ENCODE data around the gene ANKRD55. TPM values are rescaled to one million over a fixed set of nuclear protein-coding genes. Genes with fewer than 3 reads are reported as not detected.

The ANKRD55 gene
- polyA plus RNA-seq, 1 of the 3 experiments (the other 2 are of a cell fraction) = not detected

GRCh38 chr5:56101180-56101579 is 131.9 kb downstream of the ANKRD55 start:
- Histone ChIP-seq H3K36me3 (replicated peaks in 1 of 2; ENCODE audit: control insufficient read depth in 1 of 2, insufficient read depth in 2 of 2, low read length in 1 of 2) (no peaks in the 10 kb centered on the region), H2AFZ (ENCODE audit: low read depth) (no peak overlapping the region), H3K4me2 (no peak overlapping the region), H3K79me2 (ENCODE audit: insufficient read depth) (no peaks in the 10 kb centered on the region), H3F3A (replicated peaks; ENCODE audit: insufficient read depth) (peaks cover 8% of the 10 kb centered on the region), H3K27ac (ENCODE audit: low read depth in 2 of 2, low read length in 1 of 2) (no peak overlapping the region), H3K9me3 (no peaks in the 10 kb centered on the region), H3K9me2 (no peaks in the 10 kb centered on the region), H3K4me1 (ENCODE audit: control insufficient read depth in 1 of 2, insufficient read depth in 2 of 2, low read depth in 1 of 2, low read length in 1 of 2) (peaks cover 0 to 10% of the 10 kb centered on the region in 2 experiments; a peak in 2 of 4 replicates), H3K9ac (no peak overlapping the region), H3K27me3 (ENCODE audit: insufficient read depth) (no peaks in the 10 kb centered on the region), H4K20me1 (ENCODE audit: insufficient read depth) (no peaks in the 10 kb centered on the region), H3K4me3 (ENCODE audit: low read depth in 2 of 2, low read length in 1 of 2) (no peak overlapping the region)
- TF ChIP-seq TAF1 (IDR thresholded peaks at IDR 0.05; ENCODE audit: borderline replicate concordance, low read depth, low read length) (no peak), YY1 (IDR thresholded peaks at IDR 0.05; ENCODE audit: low read depth) (no peak), RAD21 (IDR thresholded peaks at IDR 0.05; ENCODE audit: low read length) (no peak), CHD2 (IDR thresholded peaks at IDR 0.05; ENCODE audit: low read length, partially characterized antibody) (no peak), USF1 (IDR thresholded peaks at IDR 0.05; ENCODE audit: borderline replicate concordance, low read depth) (no peak), GABPA (IDR thresholded peaks at IDR 0.05; ENCODE audit: low read depth) (no peak), POLR2AphosphoS5 (IDR thresholded peaks at IDR 0.05; ENCODE audit: low read depth, low read length) (no peak), MEF2A (IDR thresholded peaks at IDR 0.05; ENCODE audit: borderline replicate concordance, low read depth) (no peak), PBX3 (IDR thresholded peaks at IDR 0.05) (no peak), EZH2phosphoT487 (IDR thresholded peaks at IDR 0.05; ENCODE audit: borderline replicate concordance, low read depth) (no peak), RXRA (IDR thresholded peaks at IDR 0.05; ENCODE audit: borderline replicate concordance, low read depth) (no peak), JUND (IDR thresholded peaks at IDR 0.05) (no peak), NRF1 (IDR thresholded peaks at IDR 0.05; ENCODE audit: low read depth, low read length) (no peak), MXI1 (IDR thresholded peaks at IDR 0.05; ENCODE audit: low read depth, low read length) (no peak), ZBTB33 (IDR thresholded peaks at IDR 0.05; ENCODE audit: borderline replicate concordance, low read depth) (no peak), EP300 (IDR thresholded peaks at IDR 0.05; ENCODE audit: borderline replicate concordance in 1 of 2, low read depth in 1 of 2, low read length in 1 of 2) (no peak), NFIC (IDR thresholded peaks at IDR 0.05; ENCODE audit: borderline replicate concordance) (no peak)
- TF ChIP-seq, protein P1, sequence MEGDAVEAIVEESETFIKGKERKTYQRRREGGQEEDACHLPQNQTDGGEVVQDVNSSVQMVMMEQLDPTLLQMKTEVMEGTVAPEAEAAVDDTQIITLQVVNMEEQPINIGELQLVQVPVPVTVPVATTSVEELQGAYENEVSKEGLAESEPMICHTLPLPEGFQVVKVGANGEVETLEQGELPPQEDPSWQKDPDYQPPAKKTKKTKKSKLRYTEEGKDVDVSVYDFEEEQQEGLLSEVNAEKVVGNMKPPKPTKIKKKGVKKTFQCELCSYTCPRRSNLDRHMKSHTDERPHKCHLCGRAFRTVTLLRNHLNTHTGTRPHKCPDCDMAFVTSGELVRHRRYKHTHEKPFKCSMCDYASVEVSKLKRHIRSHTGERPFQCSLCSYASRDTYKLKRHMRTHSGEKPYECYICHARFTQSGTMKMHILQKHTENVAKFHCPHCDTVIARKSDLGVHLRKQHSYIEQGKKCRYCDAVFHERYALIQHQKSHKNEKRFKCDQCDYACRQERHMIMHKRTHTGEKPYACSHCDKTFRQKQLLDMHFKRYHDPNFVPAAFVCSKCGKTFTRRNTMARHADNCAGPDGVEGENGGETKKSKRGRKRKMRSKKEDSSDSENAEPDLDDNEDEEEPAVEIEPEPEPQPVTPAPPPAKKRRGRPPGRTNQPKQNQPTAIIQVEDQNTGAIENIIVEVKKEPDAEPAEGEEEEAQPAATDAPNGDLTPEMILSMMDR (IDR thresholded peaks at IDR 0.05) = no peak
- TF ChIP-seq, protein P2, sequence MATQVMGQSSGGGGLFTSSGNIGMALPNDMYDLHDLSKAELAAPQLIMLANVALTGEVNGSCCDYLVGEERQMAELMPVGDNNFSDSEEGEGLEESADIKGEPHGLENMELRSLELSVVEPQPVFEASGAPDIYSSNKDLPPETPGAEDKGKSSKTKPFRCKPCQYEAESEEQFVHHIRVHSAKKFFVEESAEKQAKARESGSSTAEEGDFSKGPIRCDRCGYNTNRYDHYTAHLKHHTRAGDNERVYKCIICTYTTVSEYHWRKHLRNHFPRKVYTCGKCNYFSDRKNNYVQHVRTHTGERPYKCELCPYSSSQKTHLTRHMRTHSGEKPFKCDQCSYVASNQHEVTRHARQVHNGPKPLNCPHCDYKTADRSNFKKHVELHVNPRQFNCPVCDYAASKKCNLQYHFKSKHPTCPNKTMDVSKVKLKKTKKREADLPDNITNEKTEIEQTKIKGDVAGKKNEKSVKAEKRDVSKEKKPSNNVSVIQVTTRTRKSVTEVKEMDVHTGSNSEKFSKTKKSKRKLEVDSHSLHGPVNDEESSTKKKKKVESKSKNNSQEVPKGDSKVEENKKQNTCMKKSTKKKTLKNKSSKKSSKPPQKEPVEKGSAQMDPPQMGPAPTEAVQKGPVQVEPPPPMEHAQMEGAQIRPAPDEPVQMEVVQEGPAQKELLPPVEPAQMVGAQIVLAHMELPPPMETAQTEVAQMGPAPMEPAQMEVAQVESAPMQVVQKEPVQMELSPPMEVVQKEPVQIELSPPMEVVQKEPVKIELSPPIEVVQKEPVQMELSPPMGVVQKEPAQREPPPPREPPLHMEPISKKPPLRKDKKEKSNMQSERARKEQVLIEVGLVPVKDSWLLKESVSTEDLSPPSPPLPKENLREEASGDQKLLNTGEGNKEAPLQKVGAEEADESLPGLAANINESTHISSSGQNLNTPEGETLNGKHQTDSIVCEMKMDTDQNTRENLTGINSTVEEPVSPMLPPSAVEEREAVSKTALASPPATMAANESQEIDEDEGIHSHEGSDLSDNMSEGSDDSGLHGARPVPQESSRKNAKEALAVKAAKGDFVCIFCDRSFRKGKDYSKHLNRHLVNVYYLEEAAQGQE (IDR thresholded peaks at IDR 0.05; ENCODE audit: low read depth, low read length) = no peak
- TF ChIP-seq, protein P3, sequence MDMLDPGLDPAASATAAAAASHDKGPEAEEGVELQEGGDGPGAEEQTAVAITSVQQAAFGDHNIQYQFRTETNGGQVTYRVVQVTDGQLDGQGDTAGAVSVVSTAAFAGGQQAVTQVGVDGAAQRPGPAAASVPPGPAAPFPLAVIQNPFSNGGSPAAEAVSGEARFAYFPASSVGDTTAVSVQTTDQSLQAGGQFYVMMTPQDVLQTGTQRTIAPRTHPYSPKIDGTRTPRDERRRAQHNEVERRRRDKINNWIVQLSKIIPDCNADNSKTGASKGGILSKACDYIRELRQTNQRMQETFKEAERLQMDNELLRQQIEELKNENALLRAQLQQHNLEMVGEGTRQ (IDR thresholded peaks at IDR 0.05; ENCODE audit: borderline replicate concordance, low read depth, low read length) = no peak
- ChIA-PET POLR2A (no interaction called here), CTCF (no interaction called here)
- 95% methylated on average over 3 of the region's 3 CpGs for WGBS (ENCODE audit: low lambda C conversion rate)
- no peak for DNase-seq
